SK-N-MC (cell line): Measurements from ENCODE around the gene CUTC.

ENCODE experiments used
- EZH2 ChIP-seq: fragments of 200-600 bp; sonication (generic); IDR thresholded peaks from one replicate; pipeline ENCODE4 v1.6.1; 2017; ENCODE audit warnings: antibody characterized with exemption
- FOXP2 ChIP-seq: optimal IDR thresholded peaks from 2 replicates; pipeline ENCODE3; 2011; ENCODE audit warnings: mild to moderate bottlenecking, moderate library complexity; ENCODE audit not compliant: insufficient read depth; ENCODE audit errors: extremely low read length, control extremely low read depth
- POLR2AphosphoS5 ChIP-seq: IDR thresholded peaks from 2 replicates; pipeline ENCODE4 v1.6.1; 2012; ENCODE audit warnings: mild to moderate bottlenecking, low read depth, low read length, borderline replicate concordance

DNA sequence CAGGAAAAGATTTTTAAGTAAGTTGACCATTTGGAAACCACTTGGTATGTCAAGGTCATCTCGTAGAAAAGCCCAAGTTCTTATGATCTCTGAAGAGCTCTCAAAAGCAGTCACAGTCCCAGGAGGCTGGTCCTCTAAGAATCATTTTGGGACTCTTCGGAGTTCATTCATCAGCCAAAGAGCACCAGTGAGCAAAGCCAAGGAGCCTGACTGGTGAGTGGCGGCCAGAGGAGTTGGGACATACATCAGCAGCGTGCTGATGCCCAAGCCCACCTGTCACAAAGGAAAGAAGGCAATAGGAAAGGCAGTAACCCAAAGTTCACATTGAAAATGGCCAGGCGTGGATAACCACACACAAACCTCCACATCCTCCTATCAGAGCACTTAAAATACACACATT lies 17.6 kb upstream of the CUTC start:
- no peak for TF ChIP-seq POLR2AphosphoS5
- TF ChIP-seq EZH2, result no peak
- no peak for TF ChIP-seq FOXP2
